Effector CD8-positive, alpha-beta T cell (primary cell): ENCODE results near the gene ZNF697.
"Not testable (repeated sequence)": the region's sequence is repeated elsewhere in the genome, so short reads cannot be mapped to it uniquely, and the experiment has no call there.

Source experiments
- DNase-seq: peaks from one replicate; lab custom pipeline; 2025; lab: John Stamatoyannopoulos, UW

The ZNF697 gene

DNA sequence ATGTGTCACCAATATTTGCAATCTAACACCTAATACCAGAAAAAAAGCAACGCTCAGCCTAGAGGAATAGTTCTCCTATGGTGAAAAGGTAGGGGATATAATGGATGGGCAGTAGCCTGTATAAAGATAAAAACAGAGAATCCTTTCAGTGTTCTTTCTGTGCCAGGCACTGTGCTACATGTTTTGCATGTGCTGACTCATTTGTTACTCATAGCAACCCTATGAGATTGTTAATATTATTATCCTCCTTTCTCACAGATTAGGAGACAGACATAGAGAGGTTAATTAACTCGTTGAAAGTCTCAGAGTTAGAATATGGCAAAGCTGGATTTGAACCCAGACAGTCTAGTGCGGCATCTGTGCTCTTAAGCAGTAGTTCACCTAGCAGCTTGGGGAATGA lies 45.3 kb downstream of the ZNF697 start:
- not testable (repeated sequence) for DNase-seq

DNA sequence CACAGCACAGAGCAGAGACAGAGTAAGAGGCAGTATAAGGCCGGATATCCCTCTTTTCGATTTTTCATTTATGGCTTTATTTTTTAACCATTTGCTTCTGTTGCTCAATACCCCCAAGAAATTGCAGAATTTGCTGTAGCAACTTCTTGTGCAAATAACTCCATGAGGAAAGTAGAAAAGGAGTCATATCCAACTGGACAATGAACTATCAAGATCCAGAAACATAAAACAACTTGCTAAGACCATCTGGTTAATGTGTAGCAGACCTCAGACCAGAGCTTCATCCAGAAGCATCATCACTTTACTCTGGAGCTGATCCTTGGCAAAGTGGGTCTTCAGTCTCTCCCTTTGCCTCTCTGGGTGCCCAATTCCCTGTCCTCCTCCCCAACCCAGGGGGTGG lies 45.9 kb downstream of the ZNF697 start:
- DNase-seq = no peak

DNA sequence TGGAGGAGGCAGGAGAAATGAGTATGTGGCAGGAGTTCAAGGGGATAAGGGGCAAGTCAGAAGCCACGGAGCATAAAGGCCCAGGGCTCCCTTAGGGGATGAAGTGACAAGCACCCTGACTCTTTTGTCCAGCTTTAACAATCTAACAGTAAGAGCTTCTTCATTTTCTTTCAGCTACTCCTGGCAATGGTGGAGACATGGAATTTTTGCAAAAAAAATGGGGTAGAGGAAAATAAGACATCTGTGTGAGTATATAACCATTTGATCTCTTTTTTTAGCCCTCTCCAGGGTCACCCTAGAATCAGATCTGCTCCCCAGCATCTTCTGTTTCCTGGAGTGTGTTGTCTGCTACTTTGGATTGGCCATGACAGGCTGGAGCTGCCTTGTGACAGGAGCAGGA lies 47.1 kb downstream of the ZNF697 start:
- no peak for DNase-seq

DNA sequence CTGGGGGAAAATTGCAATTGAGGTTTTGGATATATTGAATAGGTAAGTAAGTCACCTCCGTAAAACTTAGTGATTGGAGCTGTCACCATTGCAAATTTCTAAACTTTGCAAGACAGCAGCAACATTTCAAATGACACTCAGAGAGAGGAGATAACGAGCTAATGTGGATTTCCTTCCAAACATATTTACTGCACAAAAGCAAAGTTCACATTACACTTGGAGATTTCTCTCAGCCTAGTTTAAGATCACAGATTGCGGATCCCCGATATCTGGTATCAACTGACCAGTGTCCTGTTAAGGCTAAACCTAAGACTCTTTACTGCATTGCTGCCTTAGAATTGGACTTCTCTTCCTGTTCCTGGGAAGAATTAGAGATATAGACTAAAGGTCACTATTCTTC lies 47.5 kb downstream of the ZNF697 start:
- no peak for DNase-seq

DNA sequence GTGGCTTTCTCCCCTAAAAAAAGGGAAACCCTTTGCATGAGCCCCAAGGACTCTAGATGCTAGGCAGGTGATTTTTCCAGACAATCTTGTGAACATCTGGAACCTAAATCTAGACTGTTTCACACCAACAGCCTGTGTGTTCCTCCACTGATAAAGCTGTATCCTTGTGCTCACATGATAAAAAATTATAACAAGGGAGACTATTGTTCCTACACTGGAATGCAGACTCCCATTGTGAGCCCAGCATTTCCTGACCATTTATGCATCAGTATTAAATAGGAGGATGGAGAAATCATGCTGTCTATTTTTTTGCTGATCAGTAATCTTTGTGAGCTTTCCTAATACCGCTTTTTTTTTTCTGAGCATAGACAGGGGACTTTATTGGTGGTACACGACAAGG lies 52.5 kb downstream of the ZNF697 start:
- DNase-seq = no peak

DNA sequence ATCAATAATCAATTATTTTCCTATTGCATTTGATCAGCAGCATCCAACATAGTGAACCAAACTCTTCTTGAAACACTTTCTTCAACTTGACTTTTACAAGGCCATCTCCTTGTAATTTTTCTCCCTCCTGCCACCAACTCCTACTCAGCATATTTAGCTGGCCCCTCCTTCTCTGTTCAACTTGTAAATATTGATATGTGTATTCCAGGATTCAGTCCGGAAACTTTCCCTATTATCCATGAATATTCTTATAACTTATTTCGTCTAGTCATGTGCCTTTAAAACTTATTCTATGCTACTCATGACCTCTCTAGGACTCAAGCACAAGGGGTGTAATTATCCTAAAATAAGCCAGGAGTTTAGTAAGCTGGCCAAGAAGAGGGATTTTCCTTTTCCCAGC lies 52.9 kb downstream of the ZNF697 start:
- no peak for DNase-seq

DNA sequence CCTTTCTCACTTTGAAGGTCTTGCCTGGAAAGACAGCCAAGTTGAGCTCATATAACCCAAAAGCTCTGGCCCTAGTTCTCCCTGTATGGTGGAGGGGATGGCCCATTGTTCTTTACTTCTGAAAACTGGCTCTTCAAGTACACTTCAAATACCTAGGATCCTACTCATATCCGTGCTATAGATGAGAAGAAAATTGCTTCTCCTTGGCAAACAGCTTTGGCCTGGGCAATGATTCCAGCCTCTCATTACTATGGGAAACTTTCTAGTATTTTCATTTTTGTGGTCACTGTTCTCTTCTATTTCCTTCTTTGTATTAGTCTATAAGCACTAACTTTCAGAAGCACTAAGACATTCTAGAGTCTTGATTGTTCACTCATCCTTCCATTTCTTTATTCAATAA lies 53.7 kb downstream of the ZNF697 start:
- DNase-seq = no peak

DNA sequence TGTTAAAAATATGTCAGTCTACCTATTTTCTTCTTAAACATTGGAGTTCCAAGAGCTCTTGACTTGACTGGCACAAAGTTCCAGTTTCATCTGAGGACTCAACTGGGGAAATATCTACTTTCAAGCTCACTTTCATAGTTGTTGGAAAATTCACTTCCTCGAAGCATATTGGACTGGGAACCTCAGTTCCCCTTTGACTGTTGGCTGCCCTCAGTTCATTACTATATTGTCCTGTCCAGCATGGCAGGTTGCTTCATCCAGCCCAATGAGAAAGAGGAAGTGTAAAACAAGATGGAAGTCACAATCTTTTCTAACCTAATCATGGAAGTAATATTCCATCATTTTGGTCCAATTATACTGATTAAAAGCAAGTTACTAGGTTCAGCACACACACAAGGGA lies 54.3 kb downstream of the ZNF697 start:
- DNase-seq = no peak

DNA sequence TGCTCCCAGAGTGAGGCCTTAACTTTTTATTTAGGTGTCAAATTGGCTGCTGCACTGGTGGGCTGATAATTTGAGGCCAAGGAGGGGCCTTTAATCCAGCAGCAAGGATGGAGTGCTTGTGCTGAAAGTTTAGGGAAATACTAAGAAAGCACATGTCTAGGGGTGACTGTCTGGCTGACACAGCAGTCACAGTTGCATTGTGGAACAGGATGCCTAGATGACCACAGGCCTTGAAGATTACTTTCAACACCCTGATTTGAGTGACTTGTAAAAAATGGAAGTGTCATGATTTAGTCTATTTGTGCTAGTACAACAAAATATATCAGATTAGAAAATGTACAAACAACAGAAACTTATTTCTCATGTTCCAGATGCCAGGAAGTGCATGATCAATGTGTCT lies 57.7 kb downstream of the ZNF697 start:
- no peak for DNase-seq

DNA sequence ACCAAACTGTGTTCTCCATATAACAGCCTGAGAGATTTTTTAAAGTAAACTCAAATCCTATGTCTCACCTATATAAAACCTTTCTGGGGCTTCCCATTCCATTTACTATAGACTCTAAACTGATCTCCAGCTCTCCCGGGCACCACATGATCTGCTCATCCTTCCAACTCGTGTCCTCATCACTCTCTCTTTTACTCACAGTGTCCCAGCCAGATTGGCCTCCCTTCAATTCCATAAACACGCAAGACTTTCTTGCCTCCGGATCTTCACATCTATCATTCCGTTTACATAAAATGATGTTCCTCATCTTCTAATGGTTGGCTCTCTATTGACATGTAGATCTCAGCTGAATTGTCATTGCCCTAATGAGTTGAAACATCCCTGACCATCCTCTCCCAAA lies 59.4 kb downstream of the ZNF697 start:
- DNase-seq = no peak

DNA sequence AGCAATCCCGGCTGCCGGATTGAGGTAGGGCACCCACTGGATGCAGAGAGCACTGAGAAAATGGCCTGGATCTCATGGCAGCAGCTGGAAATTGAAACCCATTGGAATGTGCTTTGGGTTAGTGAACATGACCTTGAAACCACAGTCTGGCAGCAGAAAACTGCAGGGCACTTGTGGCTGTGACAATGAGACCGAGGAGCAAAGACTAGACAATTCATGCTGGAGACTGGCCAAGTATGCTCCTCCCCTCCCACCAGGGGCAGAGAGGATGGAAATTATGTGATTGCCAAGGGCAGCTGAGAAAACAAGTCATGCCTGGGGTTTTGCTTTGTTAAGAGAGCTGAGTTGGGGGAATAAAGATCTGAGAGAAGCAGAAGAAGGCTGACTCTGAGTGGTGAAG lies 60.7 kb downstream of the ZNF697 start:
- no peak for DNase-seq

DNA sequence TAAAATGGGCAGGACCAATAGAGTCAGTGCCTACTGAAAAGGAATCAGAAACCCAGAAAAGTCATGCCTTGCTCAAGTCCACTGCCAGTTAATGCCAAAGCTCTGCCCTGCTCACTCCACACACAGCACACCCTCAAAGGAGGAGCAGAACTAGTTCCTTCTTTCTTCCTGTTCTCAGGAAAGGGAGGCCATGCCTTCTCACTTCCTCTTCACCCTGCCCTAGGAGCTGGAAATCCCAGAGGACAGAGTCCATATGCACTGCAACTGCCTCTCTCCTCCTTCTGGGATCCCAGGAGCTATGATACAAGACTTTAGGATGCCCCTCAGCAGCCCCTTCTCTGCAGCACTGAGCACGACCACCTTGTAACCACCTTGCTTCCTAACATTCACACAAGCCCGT lies 62.3 kb downstream of the ZNF697 start:
- not testable (repeated sequence) for DNase-seq

DNA sequence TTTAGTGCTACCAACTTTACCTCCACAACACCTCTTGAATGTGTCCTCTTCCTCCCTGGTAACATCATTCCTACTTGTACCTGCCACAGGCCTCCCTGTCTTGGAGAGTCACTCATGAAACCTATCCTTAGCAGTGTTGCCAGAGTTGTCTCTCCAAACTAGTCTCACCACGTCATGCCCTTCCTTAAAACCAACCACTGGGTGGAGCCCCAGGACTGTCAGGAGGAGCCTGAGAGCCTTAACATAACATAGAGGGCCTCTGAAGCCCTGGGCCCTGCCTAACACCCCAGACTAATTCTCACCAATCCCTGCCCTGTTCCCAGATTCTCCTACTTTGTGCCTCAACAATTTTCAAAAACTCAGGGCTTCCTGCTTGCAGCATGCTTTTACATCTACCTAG lies 65.3 kb downstream of the ZNF697 start:
- DNase-seq = no peak

DNA sequence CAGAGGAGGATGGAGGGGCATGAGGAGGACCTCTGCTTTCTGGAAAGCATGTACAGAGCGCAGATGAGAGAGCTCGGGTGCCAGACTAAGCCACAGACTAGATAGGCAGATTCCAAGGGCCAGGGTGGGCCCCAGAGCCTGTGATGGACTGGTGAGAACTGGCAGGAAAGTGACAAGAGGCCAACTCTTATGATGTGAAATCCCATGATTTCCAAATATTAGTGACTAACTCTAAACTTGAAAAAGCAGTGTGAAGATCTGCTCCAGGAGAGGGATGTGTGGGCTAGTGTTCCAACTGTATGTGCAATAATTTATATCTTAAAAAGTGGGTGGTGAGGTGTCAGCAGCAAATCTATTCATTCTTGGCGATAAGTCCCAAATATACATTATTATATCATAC lies 67.0 kb downstream of the ZNF697 start:
- not testable (repeated sequence) for DNase-seq

DNA sequence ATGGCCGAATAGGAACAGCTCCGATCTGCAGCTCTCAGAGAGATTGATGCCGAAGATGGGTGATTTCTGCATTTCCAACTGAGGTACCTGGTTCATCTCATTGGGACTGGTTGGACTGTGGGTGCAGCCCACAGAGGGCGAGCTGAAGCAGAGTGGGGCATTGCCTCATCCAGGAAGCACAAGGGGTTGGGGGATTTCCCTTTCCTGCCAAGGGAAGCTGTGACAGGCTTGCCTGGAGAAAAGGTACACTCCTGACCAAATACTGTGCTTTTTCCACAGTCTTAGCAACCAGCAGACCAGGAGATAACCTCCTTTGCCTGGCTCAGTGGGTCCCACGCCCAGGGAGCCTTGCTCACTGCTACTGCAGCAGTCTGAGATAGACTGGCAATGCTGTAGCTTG lies 74.2 kb downstream of the ZNF697 start:
- no peak for DNase-seq

DNA sequence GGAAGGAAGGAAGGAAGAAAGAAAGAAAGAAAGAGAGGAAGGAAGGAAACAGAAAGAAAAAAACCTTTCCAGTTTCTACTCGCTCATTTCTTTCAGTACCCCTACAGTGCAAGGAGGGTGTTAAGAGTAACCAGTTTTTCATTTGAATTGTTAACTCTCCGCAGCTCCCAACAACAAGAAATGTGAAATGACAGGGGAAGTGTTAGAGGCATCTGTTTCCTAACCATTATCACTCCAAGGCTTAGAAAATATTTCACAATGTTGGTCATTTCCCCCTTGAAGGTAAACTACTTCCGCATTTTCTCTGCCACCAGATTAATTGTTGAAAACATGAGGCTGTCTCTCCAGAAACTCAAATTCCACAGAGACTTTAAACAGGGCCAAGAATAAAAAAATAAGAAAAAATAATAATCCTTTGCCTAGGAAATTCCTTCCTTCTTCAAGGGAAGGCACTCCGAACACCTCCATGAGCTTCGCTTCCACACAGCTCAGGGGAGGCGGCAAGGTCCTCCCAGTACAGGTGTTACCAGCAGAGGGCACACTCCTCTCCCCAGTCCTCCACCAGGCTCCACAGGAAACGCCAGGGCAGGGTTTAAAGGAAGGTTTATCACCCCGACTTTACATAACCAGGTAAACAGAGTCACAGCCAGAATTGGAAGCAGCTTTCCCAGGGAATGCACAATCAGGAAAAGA lies 78.0 kb downstream of the ZNF697 start:
- not testable (repeated sequence) for DNase-seq
